ENCODE measurements around the gene SLC27A2. TPM values are rescaled to one million over a fixed set of nuclear protein-coding genes. Genes with fewer than 3 reads are reported as not detected.
A peak's percentile ranks its signal among the peaks of the same experiment; 100 is the strongest.

SLC27A2 gene
- total RNA-seq, 1 donor from 2014 or later = 0.51 TPM

GRCh38 chr15:50218691-50219090 lies 36.7 kb downstream of the SLC27A2 start:
- Mint-ChIP-seq H3K9me3 (ENCODE audit: unreplicated experiment) (no peaks in the 10 kb centered on the region), H3K27me3 (ENCODE audit: unreplicated experiment) (peaks cover 1% of the 10 kb centered on the region), H3K27ac (ENCODE audit: unreplicated experiment) (peak overlapping the region; percentile 81), H3K4me1 (ENCODE audit: unreplicated experiment) (peaks cover 30% of the 10 kb centered on the region), H3K4me3 (ENCODE audit: unreplicated experiment) (no peak overlapping the region), H3K36me3 (ENCODE audit: low read depth, unreplicated experiment) (peaks cover 4% of the 10 kb centered on the region)
- no peak for TF ChIP-seq CTCF (IDR thresholded peaks at IDR 0.05; ENCODE audit: unreplicated experiment)
- no peak for DNase-seq (ENCODE audit: low spot score)

DNA sequence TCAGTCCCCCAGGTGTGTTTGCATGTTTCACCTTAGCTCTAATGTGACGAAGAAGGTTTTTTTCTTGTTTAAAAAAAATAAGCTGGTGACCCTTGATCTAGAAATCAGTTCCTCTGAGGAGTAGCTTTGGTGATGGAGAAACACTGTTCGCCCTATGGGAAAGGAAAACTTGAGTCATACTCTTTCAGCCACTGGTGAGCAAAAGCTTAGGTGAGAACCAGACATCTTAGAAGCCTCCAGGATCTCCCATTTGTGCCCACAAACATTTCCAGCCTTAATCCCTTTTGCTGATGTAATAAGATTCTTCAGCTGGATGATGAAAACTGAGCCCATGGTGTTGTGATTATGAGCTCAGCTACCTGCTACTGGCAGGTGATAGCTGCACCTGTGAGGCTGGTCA lies 37.8 kb downstream of the SLC27A2 start:
- no peaks in the 10 kb centered on the region for H3K9me3 Mint-ChIP-seq (ENCODE audit: unreplicated experiment)
- TF ChIP-seq CTCF (IDR thresholded peaks at IDR 0.05; ENCODE audit: unreplicated experiment) = no peak
- peaks cover 4% of the 10 kb centered on the region for H3K36me3 Mint-ChIP-seq (ENCODE audit: low read depth, unreplicated experiment)
- DNase-seq (ENCODE audit: low spot score) = no peak
- H3K4me3 Mint-ChIP-seq (ENCODE audit: unreplicated experiment) = no peak overlapping the region
- peaks cover 30% of the 10 kb centered on the region for H3K4me1 Mint-ChIP-seq (ENCODE audit: unreplicated experiment)
- peak overlapping the region; percentile 81 for H3K27ac Mint-ChIP-seq (ENCODE audit: unreplicated experiment)
- H3K27me3 Mint-ChIP-seq (ENCODE audit: unreplicated experiment) = peaks cover 1% of the 10 kb centered on the region

- Mint-ChIP-seq H3K4me1 (ENCODE audit: unreplicated experiment) (peaks cover 28% of the 10 kb centered on the region), H3K4me3 (ENCODE audit: unreplicated experiment) (no peak overlapping the region), H3K27me3 (ENCODE audit: unreplicated experiment) (peaks cover 1% of the 10 kb centered on the region), H3K27ac (ENCODE audit: unreplicated experiment) (no peak overlapping the region), H3K9me3 (ENCODE audit: unreplicated experiment) (no peaks in the 10 kb centered on the region), H3K36me3 (ENCODE audit: low read depth, unreplicated experiment) (no peaks in the 10 kb centered on the region)
- no peak for TF ChIP-seq CTCF (IDR thresholded peaks at IDR 0.05; ENCODE audit: unreplicated experiment)
- DNase-seq (ENCODE audit: low spot score) = no peak
Observed at GRCh38 chr15:50222181-50222580, 40.2 kb downstream of the SLC27A2 start.

DNA sequence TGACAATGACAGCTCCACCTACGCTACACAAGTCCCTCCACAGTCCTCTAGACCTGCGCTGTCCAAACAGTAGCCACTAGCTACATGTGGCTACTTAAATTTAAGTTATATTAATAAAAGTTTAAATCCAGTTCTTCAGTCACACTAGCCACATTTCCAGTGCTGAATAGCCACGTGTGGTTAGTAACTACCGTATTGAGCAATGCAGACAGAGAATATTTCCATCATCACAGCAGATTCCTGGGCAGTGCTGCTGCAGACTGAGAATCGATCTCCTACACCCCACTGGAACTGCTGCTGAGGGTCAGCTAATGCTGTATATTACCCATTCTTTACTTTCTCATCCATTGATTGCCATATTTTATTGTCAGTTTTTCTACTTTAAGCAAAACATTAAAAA lies 42.6 kb downstream of the SLC27A2 start:
- no peak for TF ChIP-seq CTCF (IDR thresholded peaks at IDR 0.05; ENCODE audit: unreplicated experiment)
- Mint-ChIP-seq H3K27ac (ENCODE audit: unreplicated experiment) (no peak overlapping the region), H3K4me1 (ENCODE audit: unreplicated experiment) (peaks cover 9% of the 10 kb centered on the region), H3K36me3 (ENCODE audit: low read depth, unreplicated experiment) (no peaks in the 10 kb centered on the region), H3K4me3 (ENCODE audit: unreplicated experiment) (no peak overlapping the region), H3K9me3 (ENCODE audit: unreplicated experiment) (no peaks in the 10 kb centered on the region), H3K27me3 (ENCODE audit: unreplicated experiment) (no peaks in the 10 kb centered on the region)
- DNase-seq (ENCODE audit: low spot score) = no peak

- Mint-ChIP-seq H3K27me3 (ENCODE audit: unreplicated experiment) (no peaks in the 10 kb centered on the region), H3K36me3 (ENCODE audit: low read depth, unreplicated experiment) (no peaks in the 10 kb centered on the region), H3K4me3 (ENCODE audit: unreplicated experiment) (no peak overlapping the region), H3K27ac (ENCODE audit: unreplicated experiment) (no peak overlapping the region), H3K4me1 (ENCODE audit: unreplicated experiment) (peaks cover 6% of the 10 kb centered on the region), H3K9me3 (ENCODE audit: unreplicated experiment) (no peaks in the 10 kb centered on the region)
- no peak for DNase-seq (ENCODE audit: low spot score)
- TF ChIP-seq CTCF (IDR thresholded peaks at IDR 0.05; ENCODE audit: unreplicated experiment) = no peak
Observed at GRCh38 chr15:50225057-50225456, 43.1 kb downstream of the SLC27A2 start.

Measured in endothelial cell (in vitro differentiated cells).